Upper lobe of left lung (tissue), 6 donors: ENCODE measurements around the gene SH3GL2. TPM values are rescaled to one million over a fixed set of nuclear protein-coding genes. Genes with fewer than 3 reads are reported as not detected.

Experiments
- ATAC-seq, 2 donors: fragments of 200-7000 bp; cut with Tn5 transposase; one replicate each; pipeline ENCODE4 v1.9.1; 2022; ENCODE audit warnings: mild to moderate bottlenecking in 2 of 2, moderate library complexity in 2 of 2; ENCODE audit not compliant: low FRiP score in 2 of 2
- DNase-seq, 2 donors: peaks; one replicate each; pipeline ENCODE4 v3.0.0-alpha.2; 2019 to 2020
- H3K27ac ChIP-seq, 4 donors: fragments of 200-600 bp; sonication (generic); one replicate each; pipeline ENCODE4 v1.5.1; 2016 to 2019
- H3K27me3 ChIP-seq, 4 donors: fragments of 200-600 bp; sonication (generic); one replicate each; pipeline ENCODE4 v1.5.1; 2017 to 2019
- H3K36me3 ChIP-seq, 4 donors: fragments of 200-600 bp; sonication (generic); one replicate each; pipeline ENCODE4 v1.5.1; 2016 to 2019
- H3K4me1 ChIP-seq, 4 donors: fragments of 200-600 bp; sonication (generic); one replicate each; pipeline ENCODE4 v1.5.1; 2018 to 2019
- H3K4me3 ChIP-seq, 4 donors: fragments of 200-600 bp; sonication (generic); one replicate each; pipeline ENCODE4 v1.5.1; 2017 to 2019; ENCODE audit warnings: mild to moderate bottlenecking in 2 of 4, moderate library complexity in 1 of 4
- H3K9me3 ChIP-seq, 4 donors: fragments of 200-600 bp; sonication (generic); one replicate each; pipeline ENCODE4 v1.5.1; 2018 to 2019
- CTCF ChIP-seq, 6 experiments: fragments of 450-650 bp in 4 of 6; fragments of 200-600 bp in 2 of 6; sonication (generic) in 2 of 6; IDR thresholded peaks; one replicate each; pipeline ENCODE4 v1.5.1; 2016 to 2019; ENCODE audit warnings: antibody characterized with exemption in 6 of 6
- EP300 ChIP-seq, 4 donors: sonication (generic); formaldehyde crosslinking; IDR thresholded peaks; one replicate each; pipeline ENCODE4 v1.5.1; 2017; ENCODE audit warnings: antibody characterized with exemption in 4 of 4, control low read depth in 2 of 4
- POLR2A ChIP-seq, 4 donors: fragments of 450-650 bp; IDR thresholded peaks; one replicate each; pipeline ENCODE4 v1.5.1; 2016 to 2017; ENCODE audit warnings: antibody characterized with exemption in 4 of 4, mild to moderate bottlenecking in 2 of 4
- POLR2AphosphoS5 ChIP-seq, 2 donors: sonication (generic); formaldehyde crosslinking; IDR thresholded peaks; one replicate each; pipeline ENCODE4 v1.5.1; 2017; ENCODE audit warnings: antibody characterized with exemption in 2 of 2
- WGBS, 2 donors: methylation state at CpG; one replicate each; pipeline ENCODE4 v1.1.5; 2017 to 2018; 5-methylcytosine and 5-hydroxymethylcytosine counted together
- total RNA-seq, 6 donors: library from RNA; depleted of rRNA in 4 of 6; stranded (reverse); fragments of >200 nt in 4 of 6; gene quantifications; one replicate each; pipeline versions ENCODE4 v1.1.0 to v1.2.1, GENCODE V29; 2016 to 2021
- donor health status: DM: no; HTN: no; CAD: no; lungs with moderate emphysema.
- donor health status: DM: no; HTN: yes; CAD: no; lungs with severe emphysema.

The SH3GL2 gene
- total RNA-seq, 6 donors from 2014 or later = 0.67 to 4.1 (median 1.3) TPM

GRCh38 chr9:17536027-17536426, 42.8 kb upstream of the SH3GL2 start:
- H3K4me3 ChIP-seq = no peak overlapping the region
- TF ChIP-seq POLR2A (IDR thresholded peaks at IDR 0.05) (no peak), EP300 (IDR thresholded peaks at IDR 0.05) (no peak), CTCF (IDR thresholded peaks at IDR 0.05) (no peak), POLR2AphosphoS5 (IDR thresholded peaks at IDR 0.05) (no peak)
- H3K27ac ChIP-seq = no peak overlapping the region
- H3K36me3 ChIP-seq = no peaks in the 10 kb centered on the region
- no peaks in the 10 kb centered on the region for H3K9me3 ChIP-seq
- no peaks in the 10 kb centered on the region for H3K4me1 ChIP-seq
- ATAC-seq = no peak
- H3K27me3 ChIP-seq = no peaks in the 10 kb centered on the region
- WGBS, 2 donors = 87 to 90% methylated on average over 7 of the region's 7 CpGs
- no peak for DNase-seq

GRCh38 chr9:17551023-17551422, 27.8 kb upstream of the SH3GL2 start:
- no peak overlapping the region for H3K27ac ChIP-seq
- TF ChIP-seq CTCF (IDR thresholded peaks at IDR 0.05) (no peak), POLR2A (IDR thresholded peaks at IDR 0.05) (no peak), POLR2AphosphoS5 (IDR thresholded peaks at IDR 0.05) (no peak), EP300 (IDR thresholded peaks at IDR 0.05) (no peak)
- no peaks in the 10 kb centered on the region for H3K4me1 ChIP-seq
- H3K9me3 ChIP-seq = peaks cover 0 to 10% (median 0%) of the 10 kb centered on the region in 4 donors
- no peak for DNase-seq
- 81 to 86% methylated on average over 2 of the region's 2 CpGs for WGBS, 2 donors
- H3K36me3 ChIP-seq = no peaks in the 10 kb centered on the region
- ATAC-seq = no peak
- no peak overlapping the region for H3K4me3 ChIP-seq
- H3K27me3 ChIP-seq = no peaks in the 10 kb centered on the region

GRCh38 chr9:17555362-17556054, 23.4 kb upstream of the SH3GL2 start:
- 61 to 63% methylated on average over 4 of the region's 4 CpGs for WGBS, 2 donors

DNA sequence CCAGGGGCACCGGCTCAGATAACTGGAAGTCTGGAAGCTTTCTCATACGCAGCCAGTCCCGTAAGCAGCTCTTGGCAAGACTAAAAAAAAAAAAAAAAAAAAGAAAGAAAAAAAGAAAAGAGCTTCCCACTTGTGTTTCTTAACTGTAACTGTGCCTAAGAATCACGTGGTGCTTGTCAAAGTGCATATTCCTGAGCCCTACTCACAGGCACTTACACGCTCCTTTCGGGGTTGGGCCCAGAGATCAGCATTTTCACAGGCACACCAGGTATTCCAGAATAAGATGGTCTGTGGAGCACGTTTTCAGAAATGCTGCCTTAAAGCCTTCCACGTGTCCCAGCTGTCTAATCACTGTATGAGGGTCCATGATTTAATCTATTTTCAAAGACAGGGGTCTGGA, 22.6 kb upstream of the SH3GL2 start:
- ATAC-seq = peak in 1 of 2 donors; percentile 40

More at GRCh38 chr9:17555362-17556054, 23.4 kb upstream of the SH3GL2 start:
- Histone ChIP-seq H3K36me3 (no peaks in the 10 kb centered on the region), H3K27me3 (no peaks in the 10 kb centered on the region), H3K27ac (no peak overlapping the region), H3K4me1 (no peaks in the 10 kb centered on the region), H3K4me3 (no peak overlapping the region), H3K9me3 (no peaks in the 10 kb centered on the region)
- TF ChIP-seq CTCF (IDR thresholded peaks at IDR 0.05) (no peak), POLR2A (IDR thresholded peaks at IDR 0.05) (no peak), POLR2AphosphoS5 (IDR thresholded peaks at IDR 0.05) (no peak), EP300 (IDR thresholded peaks at IDR 0.05) (no peak)
- ATAC-seq = no peak
- no peak for DNase-seq

More for the DNA sequence above, 22.6 kb upstream of the SH3GL2 start:
- Histone ChIP-seq H3K4me3 (no peak overlapping the region), H3K36me3 (no peaks in the 10 kb centered on the region), H3K27ac (peak overlapping the region in 1 of 4 donors; percentile 42), H3K27me3 (no peaks in the 10 kb centered on the region), H3K9me3 (no peaks in the 10 kb centered on the region), H3K4me1 (no peaks in the 10 kb centered on the region)
- WGBS, 2 donors = 50 to 66% methylated on average over 8 of the region's 8 CpGs
- TF ChIP-seq EP300 (IDR thresholded peaks at IDR 0.05) (no peak), POLR2A (IDR thresholded peaks at IDR 0.05) (no peak), POLR2AphosphoS5 (IDR thresholded peaks at IDR 0.05) (no peak), CTCF (IDR thresholded peaks at IDR 0.05) (no peak)
- DNase-seq = no peak
